GM04504 (cell line): Measurements from ENCODE around the gene ACTL6A.

ENCODE experiments used
- DNase-seq: peaks from one replicate; pipeline ENCODE4 v3.0.0-alpha.2; 2012; ENCODE audit warnings: low read depth

ACTL6A gene

GRCh38 chr3:179590669-179591068 lies 27.9 kb downstream of the ACTL6A start:
- no peak for DNase-seq

DNA sequence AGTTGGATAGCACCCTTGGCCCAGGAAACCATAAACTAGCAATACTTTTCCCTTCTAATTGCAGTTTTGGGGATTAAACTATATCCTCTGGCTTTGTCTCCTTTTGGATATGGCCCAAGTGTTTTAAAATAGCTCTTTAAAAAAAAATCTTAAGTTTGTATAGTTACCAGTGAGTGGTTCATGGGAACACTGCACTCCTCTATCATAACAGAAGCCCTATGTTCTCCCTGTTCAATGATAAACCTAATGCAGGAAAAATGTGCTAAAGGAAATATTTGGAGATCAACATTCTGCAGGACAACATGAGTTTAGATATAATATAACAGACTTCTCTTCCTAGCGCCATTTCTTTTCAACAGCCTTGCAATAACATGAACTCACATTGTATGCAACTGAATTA lies 28.6 kb downstream of the ACTL6A start:
- no peak for DNase-seq

- DNase-seq: no peak
These were observed 36.8 kb downstream of the ACTL6A start for GRCh38 chr3:179599531-179599930.

- DNase-seq: no peak
These were observed 40.6 kb downstream of the ACTL6A start for GRCh38 chr3:179603321-179603720.

- no peak for DNase-seq
These were observed 41.1 kb downstream of the ACTL6A start for GRCh38 chr3:179603831-179604230.

- DNase-seq: peak; percentile 93
These were observed 41.8 kb downstream of the ACTL6A start, which contains the start of the genes MRPL47 and NDUFB5 for GRCh38 chr3:179604321-179605078. Gene MRPL47 (minus strand): TSS chr3:179604638. CDS start chr3:179604624, 14 bp downstream. Gene NDUFB5 (plus strand): TSS chr3:179604794. CDS start chr3:179604816, 22 bp downstream.

DNA sequence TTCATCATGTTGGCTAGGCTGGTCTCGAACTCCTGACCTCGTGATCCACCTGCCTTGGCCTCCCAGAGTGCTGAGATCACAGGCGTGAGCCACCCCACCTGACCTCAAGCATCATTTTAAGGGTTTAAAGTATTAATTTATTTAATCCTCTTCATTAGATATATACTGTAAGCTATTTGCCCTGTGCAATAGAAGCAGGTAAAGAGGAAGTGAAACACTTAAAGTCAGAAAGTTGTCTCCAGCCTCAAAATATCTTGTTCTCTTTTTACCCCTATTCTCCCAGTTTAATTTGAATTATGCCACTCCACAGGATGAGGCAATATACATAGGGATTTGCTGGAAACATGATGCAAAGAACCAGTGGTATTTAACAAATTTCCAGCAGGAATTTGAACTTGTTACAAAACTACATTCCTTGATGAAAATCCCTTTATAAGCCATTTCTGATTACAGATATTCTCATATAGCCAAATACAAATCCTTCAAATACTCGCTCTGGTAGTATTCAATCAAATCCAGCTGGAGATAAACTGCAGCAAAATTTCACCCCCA lies 43.9 kb downstream of the ACTL6A start:
- no peak for DNase-seq

- DNase-seq: no peak
These were observed 46.4 kb downstream of the ACTL6A start for GRCh38 chr3:179608931-179609720.

DNA sequence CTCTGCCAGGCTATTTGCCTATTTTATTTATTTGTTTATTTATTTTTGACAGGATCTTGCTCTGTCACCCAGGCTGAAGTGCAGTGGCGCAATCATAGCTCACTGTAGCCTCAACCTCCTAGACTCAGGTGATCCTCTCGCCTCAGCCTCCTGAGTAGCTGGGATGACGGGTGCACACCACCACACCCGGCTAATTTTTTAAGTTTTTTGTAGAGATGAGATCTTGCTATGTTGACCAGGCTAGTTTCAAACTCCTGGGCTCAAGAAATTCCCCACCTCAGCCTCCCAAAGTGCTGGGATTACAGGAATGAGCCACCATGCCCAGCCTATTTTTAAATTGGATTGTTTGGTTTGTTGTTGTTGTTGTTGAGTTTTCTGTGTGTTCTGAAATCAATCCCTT lies 47.3 kb downstream of the ACTL6A start:
- DNase-seq: no peak

DNA sequence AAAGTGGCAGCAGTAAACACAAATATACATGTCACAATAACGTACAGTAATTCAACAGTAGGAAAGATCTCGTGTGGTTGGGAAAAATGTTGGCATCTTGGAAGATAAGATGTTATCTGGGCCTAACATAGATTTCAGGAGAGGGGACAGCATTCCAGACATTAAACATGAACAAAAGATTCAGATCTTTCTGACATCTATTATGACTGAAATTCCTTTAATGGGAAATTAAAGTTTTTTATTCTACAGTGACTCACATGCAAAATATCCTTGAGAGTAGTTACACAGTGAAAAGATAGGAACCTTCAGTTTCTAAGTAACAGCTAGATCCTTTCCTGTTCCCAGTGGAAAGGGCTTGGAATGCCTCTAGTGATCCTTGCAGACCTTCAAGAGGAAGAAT lies 51.1 kb downstream of the ACTL6A start:
- DNase-seq: peak; percentile 19

- no peak for DNase-seq
These were observed 52.9 kb downstream of the ACTL6A start for GRCh38 chr3:179615458-179616173.

DNA sequence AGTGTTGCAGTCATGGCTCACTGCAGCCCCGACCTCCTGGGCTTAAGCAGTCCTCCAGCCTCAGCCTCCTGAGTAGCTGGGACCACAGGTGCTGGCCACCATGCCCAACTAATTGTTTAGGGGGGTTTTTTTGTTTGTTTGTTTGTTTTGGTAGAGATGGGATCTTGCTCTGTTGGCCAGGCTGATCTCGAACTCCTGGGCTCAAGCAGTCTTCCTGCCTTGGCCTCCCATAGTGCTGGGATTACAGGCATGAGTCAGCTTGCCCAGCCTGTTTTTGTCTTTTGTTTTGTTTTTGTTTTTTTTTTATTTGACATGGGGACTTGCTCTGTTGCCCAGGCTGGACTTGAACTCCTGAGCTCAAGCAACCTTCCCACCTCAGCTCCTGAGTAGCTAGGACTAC lies 59.3 kb downstream of the ACTL6A start:
- no peak for DNase-seq

- DNase-seq: no peak
These were observed 61.7 kb downstream of the ACTL6A start for GRCh38 chr3:179624451-179624850.

GRCh38 chr3:179630753-179631451 lies 68.2 kb downstream of the ACTL6A start:
- no peak for DNase-seq
